Loucy (cell line): ENCODE results near the gene NPHP3.
A peak's percentile ranks its signal among the peaks of the same experiment; 100 is the strongest.

Experiments used
- H2AFZ ChIP-seq: fragments of 200-600 bp; sonication (generic); 2 replicates; pipeline ENCODE4 v1.6.0; 2016; ENCODE audit warnings: antibody characterized with exemption, mild to moderate bottlenecking, low read length, moderate library complexity
- H3F3A ChIP-seq: fragments of 200-600 bp; 2 replicates; pipeline ENCODE4 v1.6.0; 2016; ENCODE audit warnings: antibody characterized with exemption, low read depth, mild to moderate bottlenecking
- H3K27me3 ChIP-seq: fragments of 200-600 bp; sonication (generic); 2 replicates; pipeline ENCODE4 v1.6.1; 2014; ENCODE audit warnings: low read length, mild to moderate bottlenecking; ENCODE audit not compliant: insufficient read depth, poor library complexity, severe bottlenecking
- H3K36me3 ChIP-seq: fragments of 200-600 bp; sonication (generic); 2 replicates; pipeline ENCODE4 v1.6.1; 2016; ENCODE audit warnings: low read length; ENCODE audit not compliant: insufficient read depth
- H3K4me1 ChIP-seq: fragments of 200-600 bp; sonication (generic); 2 replicates; pipeline ENCODE4 v1.5.1; 2014; ENCODE audit warnings: low read length, mild to moderate bottlenecking; ENCODE audit not compliant: insufficient read depth, poor library complexity, severe bottlenecking
- H3K4me2 ChIP-seq: fragments of 200-600 bp; sonication (generic); 2 replicates; pipeline ENCODE4 v1.6.0; 2014; ENCODE audit warnings: antibody characterized with exemption, low read length, low read depth, mild to moderate bottlenecking; ENCODE audit not compliant: poor library complexity, severe bottlenecking
- H3K4me3 ChIP-seq: fragments of 200-600 bp; sonication (generic); 2 replicates; pipeline ENCODE4 v1.5.1; 2014; ENCODE audit warnings: low read length, mild to moderate bottlenecking, mixed read lengths; ENCODE audit not compliant: poor library complexity, severe bottlenecking
- H3K79me2 ChIP-seq: fragments of 200-600 bp; sonication (generic); 2 replicates; pipeline ENCODE4 v1.6.1; 2014; ENCODE audit warnings: low read length; ENCODE audit not compliant: insufficient read depth
- H3K9ac ChIP-seq: fragments of 200-600 bp; sonication (generic); 2 replicates; pipeline ENCODE4 v1.6.0; 2014; ENCODE audit warnings: mild to moderate bottlenecking, low read depth, low read length, moderate library complexity; ENCODE audit not compliant: poor library complexity, severe bottlenecking
- H3K9me2 ChIP-seq: fragments of 200-600 bp; sonication (generic); replicated peaks from 2 replicates; pipeline ENCODE4 v1.6.1; 2016; ENCODE audit warnings: low read depth, low read length, mixed read lengths
- H3K9me3 ChIP-seq: fragments of 200-600 bp; sonication (generic); 2 replicates; pipeline ENCODE4 v1.6.1; 2014; ENCODE audit warnings: mild to moderate bottlenecking, antibody characterized with exemption, low read length, low read depth; ENCODE audit not compliant: insufficient read depth
- H4K20me1 ChIP-seq: fragments of 200-600 bp; sonication (generic); 2 replicates; pipeline ENCODE4 v1.6.0; 2014; ENCODE audit warnings: antibody characterized with exemption, low read length, mild to moderate bottlenecking; ENCODE audit not compliant: insufficient read depth, poor library complexity, severe bottlenecking
- CTCF ChIP-seq: fragments of 200-600 bp; sonication (generic); conservative IDR thresholded peaks from 2 replicates; pipeline ENCODE4 v1.5.1; 2014; ENCODE audit warnings: mild to moderate bottlenecking, antibody characterized with exemption, low read length
- EZH2phosphoT487 ChIP-seq: fragments of 200-600 bp; IDR thresholded peaks from 2 replicates; pipeline ENCODE4 v1.6.1; 2018; ENCODE audit warnings: antibody characterized with exemption, mild to moderate bottlenecking, moderate library complexity, borderline replicate concordance

Gene NPHP3

GRCh38 chr3:132659365-132660051, 62.7 kb downstream of the NPHP3 start, which contains the start of gene ACAD11:
TSS of gene ACAD11 (minus strand) at chr3:132659809. CDS start at chr3:132659751, 58 bp downstream.
- Histone ChIP-seq H3K27me3 (no peaks in the 10 kb centered on the region), H3K4me1 (peaks cover 52% of the 10 kb centered on the region), H3K9me3 (no peaks in the 10 kb centered on the region), H3K4me2 (peak within 1 kb of the TSS; percentile 99), H3K9ac (peak within 1 kb of the TSS; percentile 87), H3K4me3 (peak within 1 kb of the TSS; percentile 89), H2AFZ (peak within 1 kb of the TSS; percentile 92), H3K36me3 (no peaks in the 10 kb centered on the region), H3F3A (no peaks in the 10 kb centered on the region), H3K79me2 (peaks cover 55% of the 10 kb centered on the region), H4K20me1 (peaks cover 18% of the 10 kb centered on the region), H3K9me2 (no peaks in the 10 kb centered on the region)
- peak; percentile 79 for TF ChIP-seq CTCF
- TF ChIP-seq EZH2phosphoT487: no peak

- H3K36me3 ChIP-seq: no peaks in the 10 kb centered on the region
- peaks cover 46% of the 10 kb centered on the region for H3K4me1 ChIP-seq
- no peaks in the 10 kb centered on the region for H3K27me3 ChIP-seq
- H3K4me3 ChIP-seq: peak overlapping the region; percentile 89
- TF ChIP-seq EZH2phosphoT487 (no peak), CTCF (no peak)
- peak overlapping the region; percentile 87 for H3K9ac ChIP-seq
- H3K9me2 ChIP-seq: no peaks in the 10 kb centered on the region
- no peaks in the 10 kb centered on the region for H3F3A ChIP-seq
- no peaks in the 10 kb centered on the region for H3K9me3 ChIP-seq
- peak overlapping the region; percentile 92 for H2AFZ ChIP-seq
- peaks cover 49% of the 10 kb centered on the region for H3K79me2 ChIP-seq
- H3K4me2 ChIP-seq: peak overlapping the region; percentile 99
- H4K20me1 ChIP-seq: peaks cover 14% of the 10 kb centered on the region
Observed at GRCh38 chr3:132659000-132659364, 63.2 kb downstream of the NPHP3 start.

- Histone ChIP-seq H3K79me2 (peaks cover 41% of the 10 kb centered on the region), H3K4me3 (peak overlapping the region; percentile 89), H3K9ac (peak overlapping the region; percentile 87), H3F3A (no peaks in the 10 kb centered on the region), H3K9me3 (no peaks in the 10 kb centered on the region), H3K4me1 (peaks cover 47% of the 10 kb centered on the region), H3K9me2 (no peaks in the 10 kb centered on the region), H4K20me1 (peaks cover 11% of the 10 kb centered on the region), H3K4me2 (peak overlapping the region; percentile 99), H3K36me3 (no peaks in the 10 kb centered on the region), H2AFZ (no peak overlapping the region), H3K27me3 (no peaks in the 10 kb centered on the region)
- no peak for TF ChIP-seq CTCF
- TF ChIP-seq EZH2phosphoT487: no peak
Observed at GRCh38 chr3:132657869-132658747, 64.1 kb downstream of the NPHP3 start.
